ENCODE measurements around the gene TIMM10B.

The TIMM10B gene

GRCh38 chr11:6472934-6473333 lies 8.4 kb upstream of the TIMM10B start:
- TF ChIP-seq CTCF (IDR thresholded peaks at IDR 0.05; ENCODE audit: insufficient read depth, missing control alignments) = no peak
- FAIRE-seq = no peak
- DNase-seq (ENCODE audit: insufficient read length, low spot score) = no peak

GRCh38 chr11:6473451-6474412 lies 7.6 kb upstream of the TIMM10B start, which contains the start of gene TRIM3:
TRIM3 (minus strand) TSS chr11:6473941; CDS start chr11:6465695, 8,246 bp downstream.
- FAIRE-seq (no peak), DNase-seq (ENCODE audit: insufficient read length, low spot score) (peak; percentile 76)
- TF ChIP-seq CTCF (IDR thresholded peaks at IDR 0.05; ENCODE audit: insufficient read depth, missing control alignments) = peak; percentile 22

- FAIRE-seq = no peak
- DNase-seq (ENCODE audit: insufficient read length, low spot score) = no peak
- TF ChIP-seq CTCF (IDR thresholded peaks at IDR 0.05; ENCODE audit: insufficient read depth, missing control alignments) = no peak
Observed at GRCh38 chr11:6474413-6474792, 6.9 kb upstream of the TIMM10B start.

- no peak for DNase-seq (ENCODE audit: insufficient read length, low spot score)
- TF ChIP-seq CTCF (IDR thresholded peaks at IDR 0.05; ENCODE audit: insufficient read depth, missing control alignments) = no peak
- no peak for FAIRE-seq
Observed at GRCh38 chr11:6474806-6475500, 6.3 kb upstream of the TIMM10B start.

- FAIRE-seq (no peak), DNase-seq (ENCODE audit: insufficient read length, low spot score) (no peak)
- no peak for TF ChIP-seq CTCF (IDR thresholded peaks at IDR 0.05; ENCODE audit: insufficient read depth, missing control alignments)
Observed at GRCh38 chr11:6475936-6476335, 5.4 kb upstream of the TIMM10B start.

GRCh38 chr11:6476571-6476970 lies 4.7 kb upstream of the TIMM10B start:
- DNase-seq (ENCODE audit: insufficient read length, low spot score) = no peak
- TF ChIP-seq CTCF (IDR thresholded peaks at IDR 0.05; ENCODE audit: insufficient read depth, missing control alignments) = no peak
- FAIRE-seq = no peak
